ENCODE results near the gene TAAR2. TPM values are rescaled to one million over a fixed set of nuclear protein-coding genes. Genes with fewer than 3 reads are reported as not detected.

TAAR2 gene
- total RNA-seq, 2 experiments from 2014 or later: not detected

- Mint-ChIP-seq H3K27me3 (peaks cover 17% of the 10 kb centered on the region), H3K9me3 (no peaks in the 10 kb centered on the region), H3K27ac (no peak overlapping the region), H3K4me3 (no peak overlapping the region), H3K36me3 (ENCODE audit: low read depth) (no peaks in the 10 kb centered on the region), H3K4me1 (ENCODE audit: low read depth) (no peaks in the 10 kb centered on the region)
- POLR2A ChIA-PET: no interaction called here
- CTCF ChIA-PET: no interaction called here
- TF ChIP-seq CTCF (IDR thresholded peaks at IDR 0.05): no peak
- no peak for ATAC-seq
- DNase-seq: no peak
- intact Hi-C loops (cut with micrococcal nuclease): no loop called here
Measured at GRCh38 chr6:132568611-132569010, 55.5 kb downstream of the TAAR2 start.

- DNase-seq (no peak), ATAC-seq (no peak)
- intact Hi-C loops (cut with micrococcal nuclease): no loop called here
- Mint-ChIP-seq H3K27me3 (peaks cover 18% of the 10 kb centered on the region), H3K36me3 (ENCODE audit: low read depth) (no peaks in the 10 kb centered on the region), H3K4me3 (no peak overlapping the region), H3K4me1 (ENCODE audit: low read depth) (no peaks in the 10 kb centered on the region), H3K27ac (no peak overlapping the region), H3K9me3 (no peaks in the 10 kb centered on the region)
- POLR2A ChIA-PET: no interaction called here
- CTCF ChIA-PET: no interaction called here
- no peak for TF ChIP-seq CTCF (IDR thresholded peaks at IDR 0.05)
Measured at GRCh38 chr6:132567566-132567965, 56.5 kb downstream of the TAAR2 start.

Other genes starting within 250 kb of the TAAR2 start
- not detected for gene MOXD1, start 222.8 kb downstream of the TAAR2 start, total RNA-seq
- gene STX7, start 111.2 kb downstream of the TAAR2 start, total RNA-seq: 10 to 100 TPM; 11.8 to 15.1 TPM
- not detected for gene TAAR9, start 86.0 kb downstream of the TAAR2 start, total RNA-seq
- gene TAAR8, start 71.6 kb downstream of the TAAR2 start, total RNA-seq: not detected
- not detected for gene TAAR6, start 54.0 kb downstream of the TAAR2 start, total RNA-seq
- not detected for gene TAAR5, start 34.5 kb downstream of the TAAR2 start, total RNA-seq
- not detected for gene TAAR1, start 34.9 kb upstream of the TAAR2 start, total RNA-seq
- not detected for gene VNN1, start 89.8 kb upstream of the TAAR2 start, total RNA-seq
- gene VNN2, start 133.6 kb upstream of the TAAR2 start, total RNA-seq: 10 to 100 TPM; 10.5 to 11.7 TPM
- gene SLC18B1, start 174.4 kb upstream of the TAAR2 start, total RNA-seq: 1 to 10 TPM; 7.0 to 8.5 TPM
- 1,000 to 10,000 TPM; 2,058 to 2,107 TPM for gene RPS12, start 190.3 kb upstream of the TAAR2 start, total RNA-seq